Loucy (cell line): Measurements from ENCODE around the gene ACVR2A.

Experiments used
- H2AFZ ChIP-seq: fragments of 200-600 bp; sonication (generic); 2 replicates; pipeline ENCODE4 v1.6.0; 2016; ENCODE audit warnings: antibody characterized with exemption, mild to moderate bottlenecking, low read length, moderate library complexity
- H3F3A ChIP-seq: fragments of 200-600 bp; 2 replicates; pipeline ENCODE4 v1.6.0; 2016; ENCODE audit warnings: antibody characterized with exemption, low read depth, mild to moderate bottlenecking
- H3K27me3 ChIP-seq: fragments of 200-600 bp; sonication (generic); 2 replicates; pipeline ENCODE4 v1.6.1; 2014; ENCODE audit warnings: low read length, mild to moderate bottlenecking; ENCODE audit not compliant: insufficient read depth, poor library complexity, severe bottlenecking
- H3K36me3 ChIP-seq: fragments of 200-600 bp; sonication (generic); 2 replicates; pipeline ENCODE4 v1.6.1; 2016; ENCODE audit warnings: low read length; ENCODE audit not compliant: insufficient read depth
- H3K4me1 ChIP-seq: fragments of 200-600 bp; sonication (generic); 2 replicates; pipeline ENCODE4 v1.5.1; 2014; ENCODE audit warnings: low read length, mild to moderate bottlenecking; ENCODE audit not compliant: insufficient read depth, poor library complexity, severe bottlenecking
- H3K4me2 ChIP-seq: fragments of 200-600 bp; sonication (generic); 2 replicates; pipeline ENCODE4 v1.6.0; 2014; ENCODE audit warnings: antibody characterized with exemption, low read length, low read depth, mild to moderate bottlenecking; ENCODE audit not compliant: poor library complexity, severe bottlenecking
- H3K4me3 ChIP-seq: fragments of 200-600 bp; sonication (generic); 2 replicates; pipeline ENCODE4 v1.5.1; 2014; ENCODE audit warnings: low read length, mild to moderate bottlenecking, mixed read lengths; ENCODE audit not compliant: poor library complexity, severe bottlenecking
- H3K79me2 ChIP-seq: fragments of 200-600 bp; sonication (generic); 2 replicates; pipeline ENCODE4 v1.6.1; 2014; ENCODE audit warnings: low read length; ENCODE audit not compliant: insufficient read depth
- H3K9ac ChIP-seq: fragments of 200-600 bp; sonication (generic); 2 replicates; pipeline ENCODE4 v1.6.0; 2014; ENCODE audit warnings: mild to moderate bottlenecking, low read depth, low read length, moderate library complexity; ENCODE audit not compliant: poor library complexity, severe bottlenecking
- H3K9me2 ChIP-seq: fragments of 200-600 bp; sonication (generic); replicated peaks from 2 replicates; pipeline ENCODE4 v1.6.1; 2016; ENCODE audit warnings: low read depth, low read length, mixed read lengths
- H3K9me3 ChIP-seq: fragments of 200-600 bp; sonication (generic); 2 replicates; pipeline ENCODE4 v1.6.1; 2014; ENCODE audit warnings: mild to moderate bottlenecking, antibody characterized with exemption, low read length, low read depth; ENCODE audit not compliant: insufficient read depth
- H4K20me1 ChIP-seq: fragments of 200-600 bp; sonication (generic); 2 replicates; pipeline ENCODE4 v1.6.0; 2014; ENCODE audit warnings: antibody characterized with exemption, low read length, mild to moderate bottlenecking; ENCODE audit not compliant: insufficient read depth, poor library complexity, severe bottlenecking
- EZH2phosphoT487 ChIP-seq: fragments of 200-600 bp; IDR thresholded peaks from 2 replicates; pipeline ENCODE4 v1.6.1; 2018; ENCODE audit warnings: antibody characterized with exemption, mild to moderate bottlenecking, moderate library complexity, borderline replicate concordance
- TF ChIP-seq, protein P1 (sequence below): fragments of 200-600 bp; sonication (generic); conservative IDR thresholded peaks from 2 replicates; pipeline ENCODE4 v1.5.1; 2014; ENCODE audit warnings: mild to moderate bottlenecking, antibody characterized with exemption, low read length

ACVR2A gene

DNA sequence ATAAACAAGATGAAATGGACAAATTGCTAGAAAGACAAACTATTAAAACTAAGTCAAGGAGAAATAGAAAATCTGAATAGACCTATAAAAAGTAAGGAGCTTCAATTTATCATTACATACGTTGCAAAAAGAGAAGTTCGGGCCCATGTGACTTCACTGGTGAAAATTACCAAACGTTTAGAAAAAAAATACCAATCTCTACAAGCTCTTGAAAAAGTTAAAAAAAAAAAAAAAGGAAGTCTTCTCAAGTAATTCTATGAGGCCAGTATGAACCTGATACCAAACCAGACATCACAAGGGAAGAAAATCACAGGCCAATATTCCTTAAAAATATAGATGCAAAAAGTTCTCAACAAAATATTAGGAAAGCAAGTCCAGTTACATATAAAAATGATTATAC lies 20.2 kb upstream of the ACVR2A start:
- no peaks in the 10 kb centered on the region for H4K20me1 ChIP-seq
- no peaks in the 10 kb centered on the region for H3K27me3 ChIP-seq
- H3K9me3 ChIP-seq: 0 out of 2 replicates have a peak, but pooled peaks cover under 1% of the 10 kb centered on the region
- H3K9me2 ChIP-seq: no peaks in the 10 kb centered on the region
- no peak for TF ChIP-seq EZH2phosphoT487
- TF ChIP-seq, protein P1, sequence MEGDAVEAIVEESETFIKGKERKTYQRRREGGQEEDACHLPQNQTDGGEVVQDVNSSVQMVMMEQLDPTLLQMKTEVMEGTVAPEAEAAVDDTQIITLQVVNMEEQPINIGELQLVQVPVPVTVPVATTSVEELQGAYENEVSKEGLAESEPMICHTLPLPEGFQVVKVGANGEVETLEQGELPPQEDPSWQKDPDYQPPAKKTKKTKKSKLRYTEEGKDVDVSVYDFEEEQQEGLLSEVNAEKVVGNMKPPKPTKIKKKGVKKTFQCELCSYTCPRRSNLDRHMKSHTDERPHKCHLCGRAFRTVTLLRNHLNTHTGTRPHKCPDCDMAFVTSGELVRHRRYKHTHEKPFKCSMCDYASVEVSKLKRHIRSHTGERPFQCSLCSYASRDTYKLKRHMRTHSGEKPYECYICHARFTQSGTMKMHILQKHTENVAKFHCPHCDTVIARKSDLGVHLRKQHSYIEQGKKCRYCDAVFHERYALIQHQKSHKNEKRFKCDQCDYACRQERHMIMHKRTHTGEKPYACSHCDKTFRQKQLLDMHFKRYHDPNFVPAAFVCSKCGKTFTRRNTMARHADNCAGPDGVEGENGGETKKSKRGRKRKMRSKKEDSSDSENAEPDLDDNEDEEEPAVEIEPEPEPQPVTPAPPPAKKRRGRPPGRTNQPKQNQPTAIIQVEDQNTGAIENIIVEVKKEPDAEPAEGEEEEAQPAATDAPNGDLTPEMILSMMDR: no peak
- no peaks in the 10 kb centered on the region for H3K79me2 ChIP-seq
- H3F3A ChIP-seq: no peaks in the 10 kb centered on the region
- H3K9ac ChIP-seq: no peak overlapping the region
- no peaks in the 10 kb centered on the region for H3K4me1 ChIP-seq
- no peak overlapping the region for H2AFZ ChIP-seq
- H3K36me3 ChIP-seq: no peaks in the 10 kb centered on the region
- no peak overlapping the region for H3K4me3 ChIP-seq
- no peak overlapping the region for H3K4me2 ChIP-seq

DNA sequence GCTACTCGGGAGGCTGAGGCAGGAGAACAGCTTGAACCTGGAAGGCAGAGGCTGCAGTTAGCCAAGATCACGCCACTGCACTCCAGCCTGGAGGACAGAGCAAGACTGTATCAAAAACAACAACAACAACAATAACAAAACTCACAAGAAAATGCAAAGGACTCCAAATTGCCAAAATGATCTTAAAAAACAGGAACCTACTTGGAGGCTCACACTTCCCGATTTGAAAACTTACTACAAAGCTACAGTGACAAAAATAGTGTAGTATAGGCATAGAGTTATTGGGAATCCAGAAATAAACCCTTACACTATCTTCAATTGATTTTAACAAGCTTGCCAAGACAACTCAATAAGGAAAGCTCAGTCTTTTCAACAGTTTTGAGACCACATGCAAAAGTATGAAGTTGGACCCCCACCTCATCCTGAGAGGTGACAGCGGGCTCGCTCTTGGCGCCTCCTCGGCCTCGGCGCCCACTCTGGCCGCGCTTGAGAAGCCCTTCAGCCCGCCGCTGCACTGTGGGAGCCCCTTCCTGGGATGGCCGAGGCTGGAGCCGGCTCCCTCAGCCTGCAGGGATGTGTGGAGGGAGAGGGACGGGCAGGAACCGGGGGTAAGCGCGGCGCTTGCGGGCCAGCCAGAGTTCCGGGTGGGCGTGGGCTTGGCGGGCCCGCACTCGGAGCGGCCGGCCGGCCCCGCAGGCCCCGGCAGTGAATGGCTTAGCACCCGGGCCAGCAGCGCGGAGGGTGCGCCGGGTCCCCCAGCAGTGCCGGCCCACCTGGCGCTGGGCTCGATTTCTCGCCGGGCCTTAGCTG lies 18.3 kb upstream of the ACVR2A start:
- no peaks in the 10 kb centered on the region for H3K79me2 ChIP-seq
- no peaks in the 10 kb centered on the region for H3K4me1 ChIP-seq
- no peaks in the 10 kb centered on the region for H4K20me1 ChIP-seq
- no peak for TF ChIP-seq EZH2phosphoT487
- TF ChIP-seq, protein P1: no peak
- H2AFZ ChIP-seq: no peak overlapping the region
- H3K9ac ChIP-seq: no peak overlapping the region
- no peaks in the 10 kb centered on the region for H3K36me3 ChIP-seq
- H3K9me3 ChIP-seq: 0 out of 2 replicates have a peak, but pooled peaks cover 3% of the 10 kb centered on the region
- no peaks in the 10 kb centered on the region for H3F3A ChIP-seq
- H3K4me2 ChIP-seq: no peak overlapping the region
- H3K27me3 ChIP-seq: no peaks in the 10 kb centered on the region
- H3K4me3 ChIP-seq: no peak overlapping the region
- H3K9me2 ChIP-seq: no peaks in the 10 kb centered on the region

GRCh38 chr2:147827088-147827375 lies 17.8 kb upstream of the ACVR2A start:
- Histone ChIP-seq H3K9me3 (0 out of 2 replicates have a peak, but pooled peaks cover 3% of the 10 kb centered on the region), H3K79me2 (no peaks in the 10 kb centered on the region), H3F3A (no peaks in the 10 kb centered on the region), H4K20me1 (no peaks in the 10 kb centered on the region), H3K9me2 (no peaks in the 10 kb centered on the region), H3K4me2 (no peak overlapping the region), H3K9ac (no peak overlapping the region), H3K4me3 (no peak overlapping the region), H3K4me1 (no peaks in the 10 kb centered on the region), H3K27me3 (no peaks in the 10 kb centered on the region), H3K36me3 (no peaks in the 10 kb centered on the region), H2AFZ (no peak overlapping the region)
- no peak for TF ChIP-seq EZH2phosphoT487
- TF ChIP-seq, protein P1: no peak
